Breast epithelium (tissue), 3 donors: ENCODE measurements around the gene LRRC4C.

Experiments
- POLR2A ChIP-seq: fragments of 450-650 bp; IDR thresholded peaks from one replicate; pipeline ENCODE4 v1.6.1; 2016; ENCODE audit warnings: antibody characterized with exemption, mild to moderate bottlenecking, moderate library complexity
- POLR2AphosphoS5 ChIP-seq, 3 donors: sonication (generic); formaldehyde crosslinking; IDR thresholded peaks; one replicate each; pipeline ENCODE4 v1.6.1; 2017; ENCODE audit warnings: antibody characterized with exemption in 3 of 3
- TF ChIP-seq, protein P1 (sequence below), 3 donors: fragments of 450-650 bp; IDR thresholded peaks; one replicate each; pipeline ENCODE4 v1.5.1; 2016 to 2017; ENCODE audit warnings: antibody characterized with exemption in 3 of 3, mild to moderate bottlenecking in 3 of 3, moderate library complexity in 3 of 3

DNA sequence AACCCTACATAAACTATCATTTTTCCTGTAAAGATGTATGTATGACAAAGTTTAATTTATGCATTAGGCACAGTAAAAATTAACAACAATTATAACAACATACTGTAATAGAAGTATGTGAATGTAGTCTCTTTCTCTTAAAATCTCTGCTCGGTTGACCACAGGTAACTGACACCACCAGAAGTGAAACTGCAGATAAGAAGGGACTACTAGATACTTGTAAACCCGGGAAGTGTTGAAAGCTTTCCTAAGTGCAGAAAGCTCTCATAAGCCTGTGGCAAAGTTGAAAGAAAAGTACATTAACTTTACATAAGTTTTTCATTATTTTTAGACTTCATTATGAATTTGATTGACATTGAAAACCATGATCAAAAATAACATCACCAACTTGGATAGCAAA is 1173.3 kb downstream of the LRRC4C start:
- TF ChIP-seq, protein P1, sequence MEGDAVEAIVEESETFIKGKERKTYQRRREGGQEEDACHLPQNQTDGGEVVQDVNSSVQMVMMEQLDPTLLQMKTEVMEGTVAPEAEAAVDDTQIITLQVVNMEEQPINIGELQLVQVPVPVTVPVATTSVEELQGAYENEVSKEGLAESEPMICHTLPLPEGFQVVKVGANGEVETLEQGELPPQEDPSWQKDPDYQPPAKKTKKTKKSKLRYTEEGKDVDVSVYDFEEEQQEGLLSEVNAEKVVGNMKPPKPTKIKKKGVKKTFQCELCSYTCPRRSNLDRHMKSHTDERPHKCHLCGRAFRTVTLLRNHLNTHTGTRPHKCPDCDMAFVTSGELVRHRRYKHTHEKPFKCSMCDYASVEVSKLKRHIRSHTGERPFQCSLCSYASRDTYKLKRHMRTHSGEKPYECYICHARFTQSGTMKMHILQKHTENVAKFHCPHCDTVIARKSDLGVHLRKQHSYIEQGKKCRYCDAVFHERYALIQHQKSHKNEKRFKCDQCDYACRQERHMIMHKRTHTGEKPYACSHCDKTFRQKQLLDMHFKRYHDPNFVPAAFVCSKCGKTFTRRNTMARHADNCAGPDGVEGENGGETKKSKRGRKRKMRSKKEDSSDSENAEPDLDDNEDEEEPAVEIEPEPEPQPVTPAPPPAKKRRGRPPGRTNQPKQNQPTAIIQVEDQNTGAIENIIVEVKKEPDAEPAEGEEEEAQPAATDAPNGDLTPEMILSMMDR (IDR thresholded peaks at IDR 0.05), result no peak
- no peak for TF ChIP-seq POLR2AphosphoS5 (IDR thresholded peaks at IDR 0.05)
- no peak for TF ChIP-seq POLR2A
